DMS114 treated with DMSO at 0.1 percent for 48 hours (cell line): Measurements from ENCODE around the gene AZU1.

Experiments
- DNase-seq: peaks from one replicate; lab custom pipeline; 2025; ENCODE audit not compliant: unreplicated experiment; lab: John Stamatoyannopoulos, UW

Gene AZU1

GRCh38 chr19:827710-828321, at the start of gene AZU1:
TSS of gene AZU1 (plus strand) at chr19:827837. CDS start at chr19:827847, 10 bp downstream.
- DNase-seq = no peak

GRCh38 chr19:778910-779653, 48.6 kb upstream of the AZU1 start:
- DNase-seq = no peak

GRCh38 chr19:780935-781334, 46.7 kb upstream of the AZU1 start:
- no peak for DNase-seq

- DNase-seq = no peak
Observed at GRCh38 chr19:781800-782184, 45.8 kb upstream of the AZU1 start.

- no peak for DNase-seq
Observed at GRCh38 chr19:782185-782877, 45.3 kb upstream of the AZU1 start.

- no peak for DNase-seq
Observed at GRCh38 chr19:782878-783668, 44.6 kb upstream of the AZU1 start.

GRCh38 chr19:784541-784940, 43.1 kb upstream of the AZU1 start:
- DNase-seq = no peak

- DNase-seq = no peak
Observed at GRCh38 chr19:787536-787935, 40.1 kb upstream of the AZU1 start.

- no peak for DNase-seq
Observed at GRCh38 chr19:788686-788982, 39.0 kb upstream of the AZU1 start.

GRCh38 chr19:788983-789700, 38.5 kb upstream of the AZU1 start:
- DNase-seq = no peak

- DNase-seq = no peak
Observed at GRCh38 chr19:789701-790060, 38.0 kb upstream of the AZU1 start.

- no peak for DNase-seq
Observed at GRCh38 chr19:791007-791566, 36.5 kb upstream of the AZU1 start.

- no peak for DNase-seq
Observed at GRCh38 chr19:791567-792305, 35.9 kb upstream of the AZU1 start.

GRCh38 chr19:792306-792885, 35.2 kb upstream of the AZU1 start:
- DNase-seq = no peak

- no peak for DNase-seq
Observed at GRCh38 chr19:793806-794205, 33.8 kb upstream of the AZU1 start.

GRCh38 chr19:795073-795611, 32.5 kb upstream of the AZU1 start:
- DNase-seq = no peak

GRCh38 chr19:795691-796581, 31.7 kb upstream of the AZU1 start:
- no peak for DNase-seq
